IPS-20b (cell line): Measurements from ENCODE around the gene DDX10.

Source experiments
- H3K27ac ChIP-seq: one replicate; pipeline ENCODE4 v1.5.1; 2013; ENCODE audit warnings: low read length
- H3K27me3 ChIP-seq: 2 replicates; pipeline ENCODE4 v1.6.1; 2013; ENCODE audit warnings: mild to moderate bottlenecking, low read length, inconsistent platforms; ENCODE audit not compliant: insufficient read depth
- H3K36me3 ChIP-seq: 2 replicates; pipeline ENCODE4 v1.6.1; 2013; ENCODE audit warnings: low read depth, mild to moderate bottlenecking, inconsistent platforms, low read length, moderate library complexity; ENCODE audit not compliant: insufficient read depth
- H3K4me1 ChIP-seq: 2 replicates; pipeline ENCODE4 v1.6.1; 2013; ENCODE audit warnings: mild to moderate bottlenecking, control low read depth, inconsistent platforms, low read length, moderate library complexity; ENCODE audit not compliant: insufficient read depth
- H3K4me3 ChIP-seq: 2 replicates; pipeline ENCODE4 v1.5.1; 2013; ENCODE audit warnings: mild to moderate bottlenecking, low read length, inconsistent platforms
- H3K9ac ChIP-seq: 2 replicates; pipeline ENCODE4 v1.6.1; 2013; ENCODE audit warnings: low read depth, mild to moderate bottlenecking, inconsistent platforms, low read length, moderate library complexity
- H3K9me3 ChIP-seq: 2 replicates; pipeline ENCODE4 v1.6.1; 2013; ENCODE audit warnings: mild to moderate bottlenecking, low read depth, low read length, inconsistent platforms; ENCODE audit not compliant: insufficient read depth

Gene DDX10

DNA sequence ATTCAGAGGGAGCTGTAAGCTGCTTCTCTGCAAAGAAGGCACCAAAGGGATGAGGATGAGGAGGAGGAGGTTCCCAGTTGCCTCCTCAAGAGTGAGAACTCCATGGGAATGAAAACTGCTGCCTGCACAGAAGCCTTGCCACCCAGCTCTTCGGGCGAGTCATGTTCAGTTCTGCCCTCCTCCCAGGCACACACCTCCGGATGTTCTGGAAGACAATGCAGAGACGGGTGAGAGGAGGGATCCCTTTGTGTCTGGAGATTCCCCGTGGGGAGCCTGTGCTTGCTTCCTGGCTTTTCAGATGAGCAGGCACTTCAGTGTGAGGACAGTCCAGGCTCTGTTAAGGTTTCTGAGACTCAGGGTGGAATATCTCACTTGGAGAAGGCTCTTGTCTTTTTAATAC is 295.6 kb downstream of the DDX10 start:
- Histone ChIP-seq H3K9ac (no peak overlapping the region), H3K36me3 (no peaks in the 10 kb centered on the region), H3K27me3 (no peaks in the 10 kb centered on the region), H3K9me3 (no peaks in the 10 kb centered on the region), H3K4me3 (no peak overlapping the region), H3K4me1 (peaks cover 29% of the 10 kb centered on the region), H3K27ac (no peak overlapping the region)

DNA sequence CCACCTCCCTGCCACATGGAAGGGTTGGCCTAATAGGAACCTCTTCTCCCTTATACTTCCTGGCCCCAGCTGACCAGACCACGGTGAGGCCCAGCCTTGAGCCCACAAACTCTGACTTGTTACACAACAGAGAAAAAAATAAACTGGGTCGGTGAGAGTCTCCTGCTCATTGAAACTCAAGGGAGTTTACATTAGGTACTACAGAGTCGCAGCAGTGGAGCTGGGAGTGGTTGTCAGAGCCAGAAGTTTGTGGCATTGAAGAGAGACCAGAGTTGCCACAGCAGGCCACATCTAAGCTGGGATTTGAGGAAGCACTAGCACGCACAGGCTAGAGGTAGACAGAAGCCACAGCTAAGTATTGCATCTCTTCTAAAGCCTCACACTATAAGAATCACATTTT is 296.2 kb downstream of the DDX10 start:
- no peak overlapping the region for H3K27ac ChIP-seq
- no peak overlapping the region for H3K4me3 ChIP-seq

DNA sequence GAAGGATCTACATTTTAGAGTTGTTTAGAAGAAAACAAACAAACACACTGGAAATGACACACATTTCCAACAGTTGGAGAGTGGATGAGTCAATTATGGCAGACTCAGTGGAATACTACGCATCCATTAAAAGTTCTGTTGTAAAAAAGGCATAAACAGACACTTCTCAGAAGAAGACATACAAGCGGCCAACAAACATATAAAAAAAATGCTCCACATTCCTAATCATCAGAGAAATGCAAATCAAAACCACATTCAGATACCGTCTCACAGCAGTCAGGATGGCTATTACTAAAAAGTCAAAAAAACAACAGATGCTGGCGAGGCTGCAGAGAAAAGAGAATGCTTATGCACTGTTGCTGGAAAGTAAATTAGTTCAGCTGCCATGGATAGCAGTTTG is 298.2 kb downstream of the DDX10 start:
- Histone ChIP-seq H3K4me1 (peaks cover 46% of the 10 kb centered on the region), H3K9ac (no peak overlapping the region), H3K9me3 (no peaks in the 10 kb centered on the region)

More for the DNA sequence above, 296.2 kb downstream of the DDX10 start:
- no peaks in the 10 kb centered on the region for H3K36me3 ChIP-seq
- H3K9me3 ChIP-seq: no peaks in the 10 kb centered on the region
- no peak overlapping the region for H3K9ac ChIP-seq
- H3K27me3 ChIP-seq: no peaks in the 10 kb centered on the region
- peaks cover 29% of the 10 kb centered on the region for H3K4me1 ChIP-seq

DNA sequence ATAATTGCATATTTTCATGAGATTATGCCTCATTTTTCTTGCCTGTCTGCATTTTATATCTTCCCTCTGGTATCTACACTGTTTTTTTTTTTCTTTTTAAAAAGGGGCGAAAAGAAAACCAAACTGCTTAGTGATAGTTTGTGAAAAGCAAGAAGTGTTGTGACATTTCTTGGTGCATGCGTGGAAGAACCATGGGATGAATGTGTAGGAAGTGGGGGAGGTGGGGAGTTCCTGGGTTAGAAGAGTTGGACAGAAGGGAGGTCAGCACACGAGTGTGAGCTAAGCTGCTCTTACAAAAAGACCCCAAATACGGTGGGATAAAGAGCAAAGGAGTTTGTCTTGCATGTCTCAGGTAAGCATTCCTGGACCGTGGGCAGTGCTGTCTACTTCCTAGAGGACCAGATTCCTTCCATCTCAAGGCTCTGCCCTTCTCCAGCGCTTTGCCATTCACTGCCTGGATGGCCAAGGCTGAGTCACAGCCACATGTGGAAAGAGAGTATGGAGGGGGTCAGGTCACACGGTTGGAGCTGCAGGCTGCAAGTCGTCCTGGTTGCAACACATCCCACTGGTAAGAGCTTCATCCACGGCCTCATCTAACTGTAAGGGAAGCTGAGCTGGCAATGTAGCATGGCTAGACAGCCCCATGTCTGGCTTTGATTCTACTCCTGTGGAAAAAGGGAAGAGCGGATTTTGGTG is 300.6 kb downstream of the DDX10 start:
- Histone ChIP-seq H3K4me3 (no peak overlapping the region), H3K9ac (no peak overlapping the region), H3K27ac (no peak overlapping the region)

More for the DNA sequence above, 298.2 kb downstream of the DDX10 start:
- Histone ChIP-seq H3K27me3 (no peaks in the 10 kb centered on the region), H3K27ac (no peak overlapping the region), H3K36me3 (no peaks in the 10 kb centered on the region), H3K4me3 (no peak overlapping the region)

DNA sequence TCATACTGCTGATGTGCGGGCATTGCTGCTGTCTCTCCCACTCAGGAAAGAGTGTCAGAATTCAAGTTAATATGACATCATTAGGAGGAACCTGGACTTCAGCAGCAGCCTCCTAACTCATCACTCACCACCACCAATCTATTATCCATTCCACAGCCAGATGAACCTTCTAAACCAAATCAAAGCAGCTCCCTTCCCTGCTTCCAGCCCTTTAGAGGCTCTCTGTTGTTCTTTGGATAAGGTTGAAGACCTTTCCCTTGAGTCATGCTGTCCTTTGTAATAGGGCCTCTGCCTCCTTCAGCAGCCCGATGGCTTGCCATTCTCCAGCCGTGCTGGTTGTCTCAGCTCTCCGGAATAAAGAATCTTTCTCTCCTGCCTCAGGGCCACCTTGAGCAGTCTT is 301.3 kb downstream of the DDX10 start:
- Histone ChIP-seq H3K36me3 (no peaks in the 10 kb centered on the region), H3K27me3 (no peaks in the 10 kb centered on the region), H3K4me1 (peaks cover 18% of the 10 kb centered on the region), H3K4me3 (no peak overlapping the region), H3K27ac (no peak overlapping the region), H3K9me3 (no peaks in the 10 kb centered on the region), H3K9ac (no peak overlapping the region)

More for the DNA sequence above, 300.6 kb downstream of the DDX10 start:
- no peaks in the 10 kb centered on the region for H3K36me3 ChIP-seq
- H3K9me3 ChIP-seq: no peaks in the 10 kb centered on the region
- H3K4me1 ChIP-seq: peaks cover 25% of the 10 kb centered on the region
- no peaks in the 10 kb centered on the region for H3K27me3 ChIP-seq

DNA sequence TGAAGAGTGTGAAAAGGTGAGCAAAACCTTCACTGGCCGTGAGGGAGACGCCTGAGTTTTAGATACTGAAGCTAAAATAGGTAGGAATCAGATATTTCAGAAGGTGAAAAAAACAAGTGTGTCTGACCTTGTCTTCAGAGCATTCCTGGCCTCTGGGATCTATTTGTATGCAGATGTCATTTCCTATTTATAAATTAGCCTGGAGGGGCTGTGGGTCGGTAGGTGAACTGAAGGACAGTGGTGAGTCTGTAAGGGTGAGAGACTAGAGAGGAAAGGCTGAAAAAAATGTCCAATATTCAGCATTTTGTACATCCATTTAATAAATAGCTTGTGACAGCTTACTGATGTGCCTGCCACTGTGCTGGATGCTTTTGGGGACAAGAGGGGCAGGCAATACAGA is 302.1 kb downstream of the DDX10 start:
- H3K9ac ChIP-seq: no peak overlapping the region

DNA sequence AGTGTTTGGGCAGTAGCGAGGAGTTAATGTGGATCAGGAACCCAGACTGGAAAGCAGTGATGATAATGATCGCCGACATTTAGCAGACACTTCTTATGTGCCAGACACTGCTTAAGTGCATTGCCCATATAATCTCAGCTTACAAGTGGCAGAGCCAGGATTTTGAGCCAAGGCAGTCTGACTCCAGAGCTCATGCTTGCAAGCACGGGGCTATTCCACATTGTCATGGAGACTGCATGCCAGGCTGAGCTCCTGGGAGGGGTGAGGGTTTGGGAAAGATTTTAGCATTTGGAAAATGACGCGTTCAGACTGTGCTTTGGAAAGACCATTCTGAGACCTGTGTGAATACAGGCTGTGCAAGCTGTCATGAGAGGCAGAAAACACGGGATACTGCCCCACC is 302.7 kb downstream of the DDX10 start:
- Histone ChIP-seq H3K9ac (no peak overlapping the region), H3K4me1 (peaks cover 17% of the 10 kb centered on the region), H3K27me3 (no peaks in the 10 kb centered on the region), H3K36me3 (no peaks in the 10 kb centered on the region), H3K4me3 (no peak overlapping the region), H3K9me3 (no peaks in the 10 kb centered on the region), H3K27ac (no peak overlapping the region)

More for the DNA sequence above, 302.1 kb downstream of the DDX10 start:
- no peaks in the 10 kb centered on the region for H3K9me3 ChIP-seq
- peaks cover 17% of the 10 kb centered on the region for H3K4me1 ChIP-seq
- H3K4me3 ChIP-seq: no peak overlapping the region
- no peaks in the 10 kb centered on the region for H3K36me3 ChIP-seq
- H3K27ac ChIP-seq: no peak overlapping the region
- H3K27me3 ChIP-seq: no peaks in the 10 kb centered on the region

DNA sequence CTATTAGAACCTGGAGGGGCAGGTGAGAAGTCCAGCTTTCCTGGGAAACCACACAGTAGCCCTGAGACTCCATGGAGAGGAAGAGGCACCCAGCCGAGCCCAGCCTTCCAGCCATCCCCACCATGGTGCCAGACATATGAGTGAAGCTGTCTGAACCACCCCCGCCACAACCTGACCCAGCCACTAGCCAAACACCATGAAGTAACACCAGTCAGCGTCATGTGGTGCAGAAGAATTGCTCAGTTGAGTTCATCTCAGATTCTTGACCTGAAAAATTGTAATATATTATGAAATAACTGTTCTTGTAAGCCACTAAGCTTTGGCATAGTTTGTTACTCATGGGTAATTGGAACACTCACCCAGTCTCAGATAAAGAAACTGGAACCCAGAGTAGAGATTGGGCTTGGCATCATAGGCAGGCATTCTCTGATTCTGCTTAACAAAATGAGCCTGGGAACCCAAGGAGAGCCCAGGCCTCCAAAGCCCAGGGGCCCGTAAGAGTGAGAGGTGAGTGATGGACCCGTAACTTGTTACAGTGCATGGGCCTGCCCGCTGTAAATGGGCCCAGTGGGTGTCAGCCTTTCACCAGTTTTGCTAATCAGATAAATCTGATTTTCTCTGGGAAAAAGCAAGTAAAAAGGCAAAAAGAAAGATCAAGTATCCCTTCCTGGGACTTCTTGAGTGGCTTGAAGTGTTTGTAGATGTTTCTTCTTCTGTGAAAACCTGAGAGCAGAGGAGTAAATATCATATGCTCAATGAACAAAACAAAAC is 305.5 kb downstream of the DDX10 start:
- peaks cover 17% of the 10 kb centered on the region for H3K4me1 ChIP-seq
- H3K4me3 ChIP-seq: no peak overlapping the region
- H3K27me3 ChIP-seq: no peaks in the 10 kb centered on the region
- H3K9ac ChIP-seq: no peak overlapping the region
- no peaks in the 10 kb centered on the region for H3K9me3 ChIP-seq
- H3K36me3 ChIP-seq: no peaks in the 10 kb centered on the region
- H3K27ac ChIP-seq: no peak overlapping the region

DNA sequence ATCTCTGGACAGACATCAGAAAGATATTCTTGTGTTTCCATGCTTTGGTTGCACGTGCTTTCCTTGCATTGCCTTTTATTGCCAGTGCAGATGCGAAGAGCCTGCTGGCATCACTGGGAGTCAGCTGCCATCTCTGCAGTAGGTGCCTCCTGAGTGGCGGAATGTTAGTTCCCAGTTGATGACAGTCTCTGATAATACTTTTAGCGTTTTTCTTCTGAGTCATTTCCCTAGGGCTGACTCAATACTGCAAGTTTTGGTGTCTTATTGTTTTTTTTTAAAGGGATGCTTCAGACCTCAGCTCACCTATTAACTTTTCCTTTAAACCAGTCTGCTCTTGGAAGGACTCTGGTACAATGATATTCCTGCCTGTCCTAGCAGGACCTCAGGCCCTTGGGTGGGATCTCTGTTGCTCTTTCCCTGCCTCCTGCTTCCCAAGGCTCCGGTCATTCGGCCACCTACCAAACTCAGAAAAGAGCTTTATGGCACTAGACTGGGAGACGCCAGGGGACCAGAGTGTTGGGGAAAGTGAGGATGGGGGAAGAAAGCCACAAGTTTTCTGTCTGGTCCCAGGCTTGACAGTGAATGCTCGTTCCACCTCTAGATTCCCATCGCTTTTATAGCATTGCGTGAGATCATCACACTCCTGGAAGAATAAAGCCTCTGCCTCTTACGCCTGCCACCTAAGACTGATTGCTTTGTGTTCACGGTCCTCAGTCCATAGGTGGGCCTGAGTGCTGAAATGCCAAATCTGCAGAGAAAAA is 308.7 kb downstream of the DDX10 start:
- H3K27me3 ChIP-seq: no peaks in the 10 kb centered on the region
- no peak overlapping the region for H3K4me3 ChIP-seq
- H3K9ac ChIP-seq: no peak overlapping the region
- no peaks in the 10 kb centered on the region for H3K36me3 ChIP-seq
- H3K27ac ChIP-seq: no peak overlapping the region
- no peaks in the 10 kb centered on the region for H3K4me1 ChIP-seq
- H3K9me3 ChIP-seq: no peaks in the 10 kb centered on the region

DNA sequence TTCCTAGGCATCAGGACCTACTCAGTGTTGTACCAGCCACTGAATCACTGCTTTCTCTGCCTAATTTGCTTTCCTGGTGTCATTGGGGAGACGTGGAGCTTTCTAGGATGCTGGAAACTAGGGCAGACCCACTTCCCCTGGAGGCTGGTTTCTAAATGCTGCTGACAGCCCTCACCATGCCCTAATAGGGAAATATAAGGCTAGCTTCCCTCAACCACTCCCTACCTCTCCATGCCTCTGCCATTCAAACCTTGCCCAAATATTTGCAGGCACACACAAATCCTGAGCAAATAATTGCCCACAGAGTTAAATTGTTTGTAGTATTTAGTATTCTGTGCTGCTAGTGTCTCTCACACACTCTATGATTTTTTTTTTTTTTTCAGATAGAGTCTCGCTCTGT is 310.2 kb downstream of the DDX10 start:
- no peak overlapping the region for H3K4me3 ChIP-seq
- H3K27me3 ChIP-seq: no peaks in the 10 kb centered on the region
- no peaks in the 10 kb centered on the region for H3K36me3 ChIP-seq
- H3K9ac ChIP-seq: no peak overlapping the region
- no peak overlapping the region for H3K27ac ChIP-seq
- no peaks in the 10 kb centered on the region for H3K9me3 ChIP-seq
- no peaks in the 10 kb centered on the region for H3K4me1 ChIP-seq

DNA sequence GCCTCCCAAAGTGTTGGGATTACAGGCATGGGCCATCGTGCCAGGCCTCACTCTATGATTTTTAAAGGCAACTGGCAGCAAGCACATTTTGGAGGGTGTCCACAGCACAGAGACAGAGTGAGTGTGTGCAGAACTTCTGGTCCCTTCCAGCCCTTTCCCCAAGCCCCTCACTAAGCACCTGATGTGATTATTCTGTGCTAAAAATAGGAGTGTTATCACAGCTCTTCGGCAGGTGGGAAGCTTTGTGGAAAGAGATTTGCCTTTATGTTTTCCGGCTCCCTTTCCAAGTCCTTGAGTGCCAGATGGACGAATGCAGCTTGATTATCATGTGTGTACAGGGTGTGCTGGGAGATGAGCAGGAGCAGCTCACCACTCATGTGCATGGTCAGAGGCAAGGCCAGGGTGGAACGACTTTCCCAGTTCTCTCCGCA is 310.8 kb downstream of the DDX10 start:
- no peaks in the 10 kb centered on the region for H3K36me3 ChIP-seq
- H3K27ac ChIP-seq: no peak overlapping the region
- H3K4me1 ChIP-seq: no peaks in the 10 kb centered on the region
- H3K9me3 ChIP-seq: no peaks in the 10 kb centered on the region
- no peak overlapping the region for H3K4me3 ChIP-seq
- no peak overlapping the region for H3K9ac ChIP-seq
- no peaks in the 10 kb centered on the region for H3K27me3 ChIP-seq
